ENCODE results near the gene CCDC14.

DNA sequence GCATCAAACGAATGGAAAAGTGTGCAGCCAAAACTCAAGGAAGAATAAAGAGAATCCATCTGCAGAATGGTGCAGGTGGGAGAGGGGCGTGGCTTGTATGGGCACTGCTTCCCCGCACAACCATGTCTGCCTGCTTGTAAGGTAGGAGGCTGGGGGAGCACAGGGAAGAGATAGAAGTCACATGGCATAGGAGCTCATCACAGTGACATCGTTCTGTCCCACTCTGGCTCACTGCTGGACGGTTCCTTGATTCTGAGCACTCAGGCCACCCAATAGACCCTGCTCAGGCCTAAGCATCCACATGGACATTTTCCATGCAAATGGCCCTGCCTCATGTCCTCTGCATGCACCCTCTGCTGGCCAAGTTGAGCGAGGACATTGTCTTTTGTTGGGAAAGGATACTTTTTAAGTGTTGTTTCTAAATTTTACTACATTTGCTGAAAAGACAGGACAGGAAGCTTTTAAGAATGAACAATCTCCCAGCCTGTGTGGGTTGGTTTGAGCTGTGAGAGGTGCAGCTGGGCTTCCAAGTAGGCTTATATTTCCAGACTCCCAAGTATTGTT, 79.9 kb downstream of the CCDC14 start:
- TF ChIP-seq CTCF (IDR thresholded peaks at IDR 0.05) = peak in 2 of 6 experiments; percentile 28 to 34
- TF ChIP-seq POLR2A (IDR thresholded peaks at IDR 0.05) = no peak

Data from esophagus squamous epithelium (tissue), 4 donors.